Measurements from ENCODE around the gene ANKLE2.

Gene ANKLE2

DNA sequence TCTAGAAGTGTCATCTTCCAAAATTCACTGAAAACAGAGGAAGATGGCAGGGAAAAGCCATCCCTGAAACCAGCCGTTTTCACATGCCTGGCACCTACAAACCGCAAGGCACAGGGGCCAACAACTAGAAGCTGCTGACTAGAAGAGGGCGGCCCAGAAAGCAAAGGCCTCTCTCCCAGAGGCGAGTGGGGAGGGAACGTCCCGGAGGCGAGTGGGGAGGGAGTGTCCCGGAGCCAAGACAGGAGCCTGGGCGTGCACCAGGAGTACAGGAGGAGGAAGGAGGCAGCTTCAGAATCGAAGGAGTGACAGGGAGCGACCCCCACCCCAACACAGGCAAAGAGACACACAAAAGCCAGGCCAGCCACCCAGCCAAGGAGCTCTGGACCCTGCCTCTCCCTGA lies 21.0 kb downstream of the ANKLE2 start:
- no peak for DNase-seq (ENCODE audit: extremely low read depth, low read depth)
- TF ChIP-seq, protein P1, sequence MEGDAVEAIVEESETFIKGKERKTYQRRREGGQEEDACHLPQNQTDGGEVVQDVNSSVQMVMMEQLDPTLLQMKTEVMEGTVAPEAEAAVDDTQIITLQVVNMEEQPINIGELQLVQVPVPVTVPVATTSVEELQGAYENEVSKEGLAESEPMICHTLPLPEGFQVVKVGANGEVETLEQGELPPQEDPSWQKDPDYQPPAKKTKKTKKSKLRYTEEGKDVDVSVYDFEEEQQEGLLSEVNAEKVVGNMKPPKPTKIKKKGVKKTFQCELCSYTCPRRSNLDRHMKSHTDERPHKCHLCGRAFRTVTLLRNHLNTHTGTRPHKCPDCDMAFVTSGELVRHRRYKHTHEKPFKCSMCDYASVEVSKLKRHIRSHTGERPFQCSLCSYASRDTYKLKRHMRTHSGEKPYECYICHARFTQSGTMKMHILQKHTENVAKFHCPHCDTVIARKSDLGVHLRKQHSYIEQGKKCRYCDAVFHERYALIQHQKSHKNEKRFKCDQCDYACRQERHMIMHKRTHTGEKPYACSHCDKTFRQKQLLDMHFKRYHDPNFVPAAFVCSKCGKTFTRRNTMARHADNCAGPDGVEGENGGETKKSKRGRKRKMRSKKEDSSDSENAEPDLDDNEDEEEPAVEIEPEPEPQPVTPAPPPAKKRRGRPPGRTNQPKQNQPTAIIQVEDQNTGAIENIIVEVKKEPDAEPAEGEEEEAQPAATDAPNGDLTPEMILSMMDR (IDR thresholded peaks at IDR 0.05; ENCODE audit: low read depth, low read length) = no peak

DNA sequence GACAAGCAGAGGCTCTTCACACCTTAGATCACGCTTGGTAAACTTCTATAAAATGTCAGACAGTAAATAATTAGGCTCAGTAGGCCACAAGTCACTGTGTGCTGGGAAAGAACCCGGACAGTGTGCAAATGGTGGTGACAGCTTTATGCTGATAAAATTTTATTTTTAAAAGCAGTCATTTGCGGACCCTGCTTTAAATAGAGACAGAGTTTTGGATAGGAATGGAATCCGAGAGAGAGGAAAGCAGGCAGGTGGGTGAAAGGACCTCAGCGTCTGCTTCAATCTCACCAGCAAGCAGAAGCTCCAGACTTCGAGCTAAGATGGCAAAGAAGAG lies 21.4 kb downstream of the ANKLE2 start:
- DNase-seq (ENCODE audit: extremely low read depth, low read depth) = no peak
- TF ChIP-seq, protein P1 (IDR thresholded peaks at IDR 0.05; ENCODE audit: low read depth, low read length) = no peak

DNA sequence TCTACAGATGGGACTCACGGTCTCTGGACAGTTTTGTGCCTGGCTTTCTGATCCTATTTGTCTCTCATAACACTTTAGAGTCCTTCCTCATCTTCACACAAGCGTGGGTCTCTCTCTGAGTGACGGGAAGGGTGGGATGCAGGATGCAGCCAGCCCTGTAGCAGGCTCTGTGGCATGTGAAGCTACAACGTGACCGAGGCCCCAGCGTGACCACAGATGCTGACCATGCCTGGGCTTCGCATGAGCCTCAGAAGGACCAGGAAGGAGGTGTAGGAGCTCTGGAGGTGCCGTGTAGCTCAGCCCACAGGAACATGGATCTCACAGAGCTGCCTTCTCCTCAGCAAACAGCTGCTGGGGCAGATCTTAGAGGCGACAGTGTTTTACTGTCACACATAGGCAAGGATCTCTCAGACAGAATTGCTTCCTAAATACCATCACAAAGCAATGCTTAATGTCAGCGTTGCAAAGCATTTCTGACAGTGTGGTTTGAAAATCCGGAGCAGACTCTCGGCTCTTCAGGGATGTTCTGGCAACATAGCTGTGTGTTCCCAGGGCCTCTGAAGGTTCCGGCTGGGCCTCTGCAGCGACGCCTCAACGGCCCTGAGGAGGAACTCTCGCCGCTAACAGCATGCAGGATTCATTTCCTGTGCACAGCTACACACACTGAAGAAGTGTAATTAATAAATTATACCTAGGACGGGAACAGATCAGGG lies 21.9 kb downstream of the ANKLE2 start:
- TF ChIP-seq, protein P1 (IDR thresholded peaks at IDR 0.05; ENCODE audit: low read depth, low read length) = no peak
- DNase-seq (ENCODE audit: extremely low read depth, low read depth) = no peak

GRCh38 chr12:132736913-132737312 lies 24.7 kb downstream of the ANKLE2 start:
- TF ChIP-seq, protein P1 (IDR thresholded peaks at IDR 0.05; ENCODE audit: low read depth, low read length) = no peak

GRCh38 chr12:132736378-132736777 lies 25.3 kb downstream of the ANKLE2 start:
- no peak for DNase-seq (ENCODE audit: extremely low read depth, low read depth)

More at GRCh38 chr12:132736913-132737312, 24.7 kb downstream of the ANKLE2 start:
- DNase-seq (ENCODE audit: extremely low read depth, low read depth) = no peak

GRCh38 chr12:132735496-132735895 lies 26.1 kb downstream of the ANKLE2 start:
- no peak for DNase-seq (ENCODE audit: extremely low read depth, low read depth)
- TF ChIP-seq, protein P1 (IDR thresholded peaks at IDR 0.05; ENCODE audit: low read depth, low read length) = no peak

More at GRCh38 chr12:132736378-132736777, 25.3 kb downstream of the ANKLE2 start:
- TF ChIP-seq, protein P1 (IDR thresholded peaks at IDR 0.05; ENCODE audit: low read depth, low read length) = no peak

DNA sequence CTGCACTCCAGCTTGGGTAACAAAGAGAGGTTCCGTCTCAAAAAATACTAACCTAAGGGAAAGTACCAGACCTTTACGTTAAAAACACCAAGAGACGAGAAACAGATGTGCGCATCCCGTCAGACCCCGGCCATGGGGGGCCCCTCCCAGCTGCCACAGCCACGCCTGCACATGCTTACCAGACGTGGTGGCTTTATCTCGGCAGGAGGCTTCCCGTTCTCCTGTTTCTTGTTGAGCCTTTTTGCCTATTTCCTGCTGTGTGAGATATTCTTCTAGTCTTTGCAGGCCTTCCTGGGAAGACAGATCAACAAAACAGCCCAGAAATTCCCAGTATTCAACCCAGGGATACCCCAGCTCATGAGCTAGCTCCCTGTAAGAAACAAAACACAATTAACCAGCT lies 27.4 kb downstream of the ANKLE2 start:
- no peak for DNase-seq (ENCODE audit: extremely low read depth, low read depth)
- TF ChIP-seq, protein P1 (IDR thresholded peaks at IDR 0.05; ENCODE audit: low read depth, low read length) = no peak
